MG63 (cell line): Measurements from ENCODE around the gene MSANTD1. TPM values are rescaled to one million over a fixed set of nuclear protein-coding genes. Genes with fewer than 3 reads are reported as not detected.

Experiments used
- DNase-seq: peaks from one replicate; pipeline ENCODE4 v3.0.0-alpha.2; 2020
- H3K27me3 ChIP-seq: fragments of 250-450 bp; sonication (Bioruptor Pico); 2 replicates; pipeline ENCODE4 v1.5.1; 2020; ENCODE audit warnings: mild to moderate bottlenecking, moderate library complexity
- H3K36me3 ChIP-seq: fragments of 250-450 bp; sonication (Bioruptor Pico); 2 replicates; pipeline ENCODE4 v1.5.1; 2020; ENCODE audit warnings: mild to moderate bottlenecking, moderate library complexity
- H3K4me3 ChIP-seq: fragments of 250-450 bp; sonication (Bioruptor Pico); 2 replicates; pipeline ENCODE4 v1.5.1; 2020; ENCODE audit warnings: mild to moderate bottlenecking, moderate library complexity
- H3K9me3 ChIP-seq: fragments of 250-450 bp; sonication (Bioruptor Pico); 2 replicates; pipeline ENCODE4 v1.5.1; 2020; ENCODE audit warnings: mild to moderate bottlenecking, moderate library complexity
- total RNA-seq: library from RNA; depleted of rRNA; stranded (reverse); fragments of >200 nt; shearing (Covaris generic); gene quantifications from 2 replicates; pipeline ENCODE4 v1.2.3, GENCODE V29; 2014; ENCODE audit warnings: low replicate concordance

Gene MSANTD1
- total RNA-seq, 1 experiment from 2014 or later, result not detected

DNA sequence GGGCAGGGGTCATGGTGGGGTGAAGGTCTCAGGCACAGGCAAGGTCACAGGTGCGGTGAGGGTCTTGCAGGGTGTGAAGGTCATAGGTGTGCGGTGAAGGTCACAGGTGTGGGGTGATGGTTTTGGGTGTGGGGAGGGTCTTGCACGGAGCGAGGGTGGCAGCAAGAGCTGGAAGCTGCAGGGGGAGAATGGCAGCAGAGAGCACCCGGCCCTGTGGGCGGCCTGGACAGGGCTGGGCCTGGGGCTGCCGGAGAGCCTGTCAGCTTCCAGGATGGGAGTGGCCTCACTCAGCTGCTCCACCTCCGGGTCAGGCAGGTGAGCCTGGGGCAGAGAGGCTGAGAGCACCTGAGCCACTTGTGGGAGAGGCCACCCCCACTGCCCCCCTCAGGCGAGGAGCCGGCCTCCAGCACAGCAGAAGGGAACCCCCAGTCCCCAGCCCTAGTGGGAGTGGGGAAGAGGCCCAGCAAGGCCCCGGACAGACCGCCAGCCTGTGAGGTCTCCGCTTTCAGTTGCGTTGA is 1.5 kb downstream of the MSANTD1 start:
- Histone ChIP-seq H3K36me3 (no peaks in the 10 kb centered on the region), H3K4me3 (no peak overlapping the region), H3K9me3 (no peaks in the 10 kb centered on the region), H3K27me3 (no peaks in the 10 kb centered on the region)
- no peak for DNase-seq

DNA sequence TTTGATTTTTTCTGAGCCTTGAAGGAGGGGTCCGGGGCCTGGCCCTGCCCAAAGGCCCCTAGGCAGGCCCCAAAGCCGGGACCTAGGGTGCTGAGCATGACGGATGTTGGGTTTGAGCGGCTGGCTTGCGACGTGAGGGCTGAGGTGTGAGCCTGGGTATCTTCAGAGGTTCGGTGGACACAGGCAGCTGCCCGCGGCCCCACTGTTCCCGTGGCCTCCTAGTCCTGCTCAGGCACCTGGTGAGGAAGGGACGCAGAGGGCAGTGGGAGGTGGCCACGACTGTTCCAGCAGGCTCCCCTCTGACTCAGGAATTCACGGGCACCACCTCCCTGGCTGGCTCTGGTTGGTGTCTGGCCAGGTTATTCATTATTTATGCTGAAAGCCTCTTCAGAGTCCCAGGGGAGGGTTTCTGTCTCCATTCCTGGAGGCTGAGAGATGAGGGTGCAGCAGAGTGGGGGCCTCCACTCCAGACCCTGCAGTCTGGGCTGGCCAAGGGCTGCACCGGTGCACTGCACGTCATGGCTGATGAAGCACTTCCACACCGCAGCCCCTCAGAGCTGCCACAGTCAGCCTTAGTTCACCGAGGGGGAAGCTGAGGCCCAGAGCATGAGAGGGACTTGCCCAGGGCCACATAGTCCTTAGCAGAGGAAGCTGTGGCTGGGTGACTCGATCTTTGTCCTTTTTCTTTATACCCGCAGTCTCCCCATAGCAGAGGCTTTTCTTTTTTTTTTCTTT is 2.2 kb downstream of the MSANTD1 start:
- no peaks in the 10 kb centered on the region for H3K27me3 ChIP-seq
- H3K36me3 ChIP-seq, result no peaks in the 10 kb centered on the region
- no peak overlapping the region for H3K4me3 ChIP-seq
- peak; percentile 44 for DNase-seq
- no peaks in the 10 kb centered on the region for H3K9me3 ChIP-seq

DNA sequence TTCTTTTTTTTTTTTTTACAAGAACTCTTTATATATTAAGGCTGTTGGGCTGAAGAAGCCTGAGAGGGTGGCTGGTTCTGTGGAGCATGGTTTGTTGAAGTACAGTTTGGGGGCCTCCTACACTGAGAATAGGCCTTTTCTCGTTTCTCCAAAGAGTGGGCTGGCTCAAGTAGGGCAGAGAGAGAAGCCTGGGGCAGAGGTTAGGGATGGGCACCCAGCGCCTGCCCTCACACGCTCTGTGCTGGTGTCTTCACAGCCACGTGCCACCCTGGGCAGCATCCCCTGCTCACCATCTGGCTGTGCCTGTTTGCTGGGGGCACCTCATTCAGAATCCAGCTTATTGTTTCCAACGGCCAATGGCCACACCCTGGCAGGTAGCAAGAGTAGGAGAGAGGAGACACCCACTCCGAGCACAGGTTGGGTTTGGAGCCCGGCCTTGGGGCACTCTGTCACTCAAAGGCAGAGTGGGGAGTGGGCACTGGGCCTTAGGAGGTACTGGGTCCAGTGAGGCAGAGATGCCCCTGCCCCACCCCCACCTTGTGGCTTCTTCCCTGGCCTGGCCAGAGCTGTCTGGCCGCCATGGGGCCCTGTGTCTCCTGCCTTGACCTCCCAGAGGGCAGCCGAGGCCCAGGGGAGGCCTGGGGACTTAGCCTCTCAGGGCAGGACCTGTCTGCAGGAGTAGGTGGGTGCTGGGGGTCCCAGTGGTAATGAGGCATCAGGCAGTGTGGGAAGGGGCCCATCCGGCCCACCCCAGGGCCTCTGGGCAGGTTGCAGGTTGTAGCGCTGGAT is 2.9 kb downstream of the MSANTD1 start:
- Histone ChIP-seq H3K36me3 (no peaks in the 10 kb centered on the region), H3K9me3 (no peaks in the 10 kb centered on the region), H3K27me3 (no peaks in the 10 kb centered on the region), H3K4me3 (no peak overlapping the region)
- no peak for DNase-seq

- H3K27me3 ChIP-seq, result no peaks in the 10 kb centered on the region
- no peaks in the 10 kb centered on the region for H3K9me3 ChIP-seq
- DNase-seq, result no peak
- H3K36me3 ChIP-seq, result no peaks in the 10 kb centered on the region
- H3K4me3 ChIP-seq, result no peak overlapping the region
These were observed 3.5 kb downstream of the MSANTD1 start for GRCh38 chr4:3252480-3252828.

DNA sequence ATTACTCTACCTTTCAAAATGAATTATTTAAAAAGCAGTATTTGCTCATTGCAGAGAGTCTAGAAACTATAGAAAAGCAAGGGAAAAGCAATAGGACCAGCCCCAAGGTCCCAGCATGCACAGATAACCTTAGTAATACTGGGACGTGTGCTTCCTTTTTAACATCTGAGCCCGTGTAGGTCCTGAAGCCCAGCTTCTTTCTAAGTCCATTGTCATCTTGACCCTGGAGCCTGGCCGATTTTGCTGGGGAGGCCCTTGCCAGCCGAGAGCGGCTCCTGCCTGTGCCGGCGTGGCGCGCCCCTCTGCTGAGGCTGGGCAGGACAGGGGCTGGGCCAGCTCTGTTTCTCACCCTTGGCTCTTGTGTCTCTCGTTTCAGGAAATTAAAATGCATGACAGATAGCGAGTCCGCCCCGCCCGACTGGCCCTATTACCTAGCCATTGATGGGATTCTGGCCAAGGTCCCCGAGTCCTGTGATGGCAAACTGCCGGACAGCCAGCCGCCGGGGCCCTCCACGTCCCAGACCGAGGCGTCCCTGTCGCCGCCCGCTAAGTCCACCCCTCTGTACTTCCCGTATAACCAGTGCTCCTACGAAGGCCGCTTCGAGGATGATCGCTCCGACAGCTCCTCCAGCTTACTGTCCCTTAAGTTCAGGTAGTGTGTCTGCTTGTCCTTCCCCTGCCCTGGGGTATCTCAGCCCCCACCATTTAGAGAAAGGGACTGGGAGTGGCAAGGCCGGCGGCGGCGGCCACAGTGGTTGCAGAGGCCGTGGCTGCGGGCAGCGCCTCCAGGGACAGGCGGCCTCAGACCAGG is 4.1 kb downstream of the MSANTD1 start:
- H3K9me3 ChIP-seq, result no peaks in the 10 kb centered on the region
- no peaks in the 10 kb centered on the region for H3K27me3 ChIP-seq
- no peak for DNase-seq
- no peak overlapping the region for H3K4me3 ChIP-seq
- H3K36me3 ChIP-seq, result no peaks in the 10 kb centered on the region

DNA sequence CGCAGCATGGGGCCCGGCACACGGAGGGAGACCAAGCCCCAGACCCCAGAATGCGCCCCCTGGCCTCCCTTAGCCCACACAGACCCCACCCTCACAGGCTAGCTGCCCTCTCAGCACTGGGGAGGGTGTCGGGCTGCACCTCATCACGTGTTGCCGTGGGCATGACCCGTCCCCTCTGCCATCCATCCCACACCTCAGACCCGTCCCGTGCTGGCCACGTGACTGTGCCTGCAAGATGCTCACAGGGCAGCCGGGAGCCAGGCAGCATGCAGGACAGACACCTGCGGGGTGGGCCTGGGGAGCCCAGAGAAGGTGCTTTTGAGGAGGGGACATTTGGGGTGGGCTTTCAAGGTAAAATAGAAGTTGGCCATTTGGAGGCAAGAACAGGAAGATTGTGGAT is 4.8 kb downstream of the MSANTD1 start:
- no peak overlapping the region for H3K4me3 ChIP-seq
- DNase-seq, result no peak
- H3K36me3 ChIP-seq, result no peaks in the 10 kb centered on the region
- no peaks in the 10 kb centered on the region for H3K27me3 ChIP-seq
- H3K9me3 ChIP-seq, result no peaks in the 10 kb centered on the region

DNA sequence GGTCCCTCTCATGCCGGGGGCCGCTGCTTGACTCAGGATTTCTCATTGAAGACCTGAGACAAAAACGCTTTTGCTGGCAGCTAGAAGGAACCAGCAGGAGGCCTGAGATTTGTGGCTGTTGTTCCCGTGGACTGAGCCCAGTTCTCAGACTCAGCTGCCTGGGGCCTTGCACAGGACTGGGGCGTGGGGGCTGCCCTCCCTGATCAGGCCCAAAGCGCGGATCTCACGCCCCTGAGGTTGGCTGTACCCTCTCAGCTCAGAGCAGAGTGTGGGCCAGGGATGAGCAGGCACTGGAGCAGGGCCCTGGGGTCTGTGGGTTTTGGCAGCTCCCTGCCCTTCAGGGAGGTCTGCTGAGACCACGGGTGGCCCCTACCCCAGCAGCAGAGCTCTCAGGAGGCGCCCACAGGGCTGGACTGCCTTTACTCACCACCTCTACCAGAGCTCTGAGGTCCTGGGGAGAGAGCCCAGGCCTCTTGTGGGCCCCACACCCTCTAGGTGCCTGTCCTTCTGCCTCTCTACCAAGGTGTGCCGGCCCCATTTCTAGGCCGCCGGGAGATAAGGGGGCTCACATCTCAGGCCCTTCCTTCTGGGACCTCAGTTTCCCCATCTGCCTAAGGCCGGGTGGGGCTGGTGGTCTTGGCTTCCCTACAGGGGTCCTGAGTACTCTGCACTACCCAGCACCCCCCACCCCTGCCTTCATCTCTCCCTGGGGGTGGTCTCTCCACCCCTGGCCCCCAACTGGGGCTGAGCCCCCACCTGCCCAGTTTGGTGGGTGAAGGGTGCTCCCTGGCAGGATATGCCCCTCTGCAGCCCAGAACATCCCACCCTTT is 5.6 kb downstream of the MSANTD1 start:
- H3K4me3 ChIP-seq, result no peak overlapping the region
- no peak for DNase-seq
- no peaks in the 10 kb centered on the region for H3K9me3 ChIP-seq
- H3K36me3 ChIP-seq, result no peaks in the 10 kb centered on the region
- no peaks in the 10 kb centered on the region for H3K27me3 ChIP-seq

- no peaks in the 10 kb centered on the region for H3K27me3 ChIP-seq
- H3K36me3 ChIP-seq, result no peaks in the 10 kb centered on the region
- no peaks in the 10 kb centered on the region for H3K9me3 ChIP-seq
- no peak for DNase-seq
- no peak overlapping the region for H3K4me3 ChIP-seq
These were observed 6.7 kb downstream of the MSANTD1 start for GRCh38 chr4:3255611-3256186.

DNA sequence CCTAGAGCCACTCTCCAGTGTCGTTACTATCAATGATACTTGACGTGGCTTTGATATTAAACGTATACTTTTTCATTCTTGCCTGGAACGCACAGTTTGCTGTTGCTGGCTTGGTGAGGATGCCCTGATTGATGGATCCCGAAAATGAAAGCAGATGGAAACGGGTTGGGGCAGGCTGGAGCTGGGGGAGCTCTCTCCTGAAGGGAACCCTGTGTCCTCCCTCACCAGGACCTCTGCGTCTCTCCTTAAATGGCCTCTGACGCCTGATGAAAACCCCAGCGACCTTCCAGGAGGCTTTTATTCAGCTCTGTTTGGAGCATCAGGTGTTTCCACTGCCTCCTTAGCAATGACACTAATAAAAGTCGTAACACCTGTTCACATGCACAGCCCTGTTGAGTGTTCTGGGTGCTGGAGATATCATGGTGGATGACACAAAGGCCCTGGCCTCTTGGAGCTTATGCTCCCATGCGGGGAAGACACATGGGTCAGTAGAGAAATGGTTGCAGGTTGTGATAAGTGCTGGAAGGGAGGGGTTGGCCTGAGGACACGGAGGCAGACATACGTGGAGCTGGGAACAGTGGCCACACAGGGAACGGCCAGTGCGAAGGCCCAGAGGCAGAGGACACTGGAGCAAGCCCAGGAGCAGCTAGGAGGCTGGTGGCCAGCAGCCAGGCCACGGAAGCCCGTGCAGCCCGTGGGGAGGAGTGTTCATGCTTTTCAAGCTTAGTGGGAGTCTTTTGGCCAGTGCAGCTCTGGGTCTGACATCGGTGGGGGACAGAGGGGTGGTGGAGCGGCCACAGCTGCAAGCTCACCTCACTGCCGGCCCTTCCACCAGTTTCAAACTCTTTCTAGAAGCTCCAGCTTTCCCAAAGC is 7.5 kb downstream of the MSANTD1 start:
- no peaks in the 10 kb centered on the region for H3K9me3 ChIP-seq
- no peaks in the 10 kb centered on the region for H3K36me3 ChIP-seq
- no peak overlapping the region for H3K4me3 ChIP-seq
- H3K27me3 ChIP-seq, result no peaks in the 10 kb centered on the region
- DNase-seq, result no peak

GRCh38 chr4:3257103-3257555 is 8.2 kb downstream of the MSANTD1 start:
- Histone ChIP-seq H3K4me3 (no peak overlapping the region), H3K36me3 (no peaks in the 10 kb centered on the region), H3K9me3 (no peaks in the 10 kb centered on the region), H3K27me3 (no peaks in the 10 kb centered on the region)
- no peak for DNase-seq

- Histone ChIP-seq H3K9me3 (no peaks in the 10 kb centered on the region), H3K4me3 (no peak overlapping the region), H3K36me3 (no peaks in the 10 kb centered on the region), H3K27me3 (no peaks in the 10 kb centered on the region)
- DNase-seq, result peak; percentile 61
These were observed 8.9 kb downstream of the MSANTD1 start for GRCh38 chr4:3257556-3258482.

DNA sequence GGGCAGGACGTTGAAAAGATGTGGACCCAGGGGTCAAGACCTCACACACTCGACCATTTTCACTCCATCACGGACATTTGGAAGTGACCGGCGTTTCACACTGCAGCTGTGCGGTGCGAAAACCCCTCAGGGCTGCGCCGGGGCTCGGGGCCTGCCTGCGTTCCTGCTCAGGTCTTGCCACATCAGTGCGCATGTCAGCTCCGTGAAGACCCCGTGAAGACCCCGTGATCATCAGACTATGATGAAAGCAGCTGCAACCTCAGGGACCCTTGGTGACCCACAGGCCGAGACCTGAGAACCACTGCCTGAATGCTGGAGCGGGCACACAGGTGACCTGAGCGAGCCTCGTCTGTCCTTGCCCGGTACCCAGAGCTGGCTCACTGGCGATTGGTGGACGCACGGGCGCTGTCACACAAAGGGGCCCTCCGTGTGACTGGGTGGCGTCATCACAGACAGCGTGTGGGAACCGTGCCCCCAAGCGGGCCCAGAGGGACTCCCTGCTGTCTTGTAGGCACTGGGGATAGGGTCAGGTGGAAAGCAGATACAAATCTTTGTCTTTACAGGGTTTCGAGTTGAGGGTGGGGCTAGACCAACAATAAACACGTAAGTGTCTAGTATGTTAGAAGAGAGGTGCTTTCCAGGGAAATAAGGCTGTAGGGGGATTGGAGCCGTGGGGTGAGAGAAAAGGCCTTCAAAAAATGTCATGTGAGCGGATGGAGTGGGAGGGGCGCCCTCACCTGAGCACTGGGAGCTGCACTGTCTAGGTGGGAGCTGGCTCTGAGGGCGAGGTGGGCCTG is 12.7 kb downstream of the MSANTD1 start:
- DNase-seq, result no peak
- Histone ChIP-seq H3K4me3 (no peak overlapping the region), H3K27me3 (no peaks in the 10 kb centered on the region), H3K36me3 (no peaks in the 10 kb centered on the region), H3K9me3 (no peaks in the 10 kb centered on the region)

GRCh38 chr4:3262208-3263052 is 13.5 kb downstream of the MSANTD1 start:
- DNase-seq, result no peak
- Histone ChIP-seq H3K27me3 (no peaks in the 10 kb centered on the region), H3K36me3 (no peaks in the 10 kb centered on the region), H3K4me3 (no peak overlapping the region), H3K9me3 (no peaks in the 10 kb centered on the region)
